NCI-H82 treated with DMSO at 0.1 percent for 48 hours (cell line): ENCODE measurements around the gene PDZD2.
"Not testable (repeated sequence)": the region's sequence is repeated elsewhere in the genome, so short reads cannot be mapped to it uniquely, and the experiment has no call there.

Source experiments
- DNase-seq: peaks from one replicate; lab custom pipeline; 2025; ENCODE audit not compliant: unreplicated experiment; lab: John Stamatoyannopoulos, UW

The PDZD2 gene

GRCh38 chr5:31996909-31997308, 358.0 kb downstream of the PDZD2 start:
- DNase-seq = no peak

GRCh38 chr5:31999470-31999869, 360.5 kb downstream of the PDZD2 start:
- no peak for DNase-seq

DNA sequence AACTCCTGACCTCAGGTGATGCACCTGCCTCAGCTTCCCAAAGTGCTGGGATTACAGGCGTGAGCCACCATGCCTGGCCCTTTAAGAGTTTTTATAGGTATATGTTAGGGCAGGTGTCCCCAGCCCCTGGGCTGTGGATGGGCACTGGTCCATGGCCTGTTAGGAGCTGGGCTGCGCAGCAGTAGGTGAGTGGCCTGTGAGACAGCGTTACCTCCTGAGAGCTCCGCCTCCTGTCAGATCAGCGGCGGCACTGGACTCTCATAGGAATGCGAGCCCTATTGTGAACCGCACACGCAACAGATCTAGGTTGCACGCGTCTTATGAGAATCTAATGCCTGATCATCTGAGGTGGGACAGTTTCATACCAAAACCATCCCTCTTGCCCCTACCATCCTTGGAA, 361.8 kb downstream of the PDZD2 start:
- DNase-seq = no peak

DNA sequence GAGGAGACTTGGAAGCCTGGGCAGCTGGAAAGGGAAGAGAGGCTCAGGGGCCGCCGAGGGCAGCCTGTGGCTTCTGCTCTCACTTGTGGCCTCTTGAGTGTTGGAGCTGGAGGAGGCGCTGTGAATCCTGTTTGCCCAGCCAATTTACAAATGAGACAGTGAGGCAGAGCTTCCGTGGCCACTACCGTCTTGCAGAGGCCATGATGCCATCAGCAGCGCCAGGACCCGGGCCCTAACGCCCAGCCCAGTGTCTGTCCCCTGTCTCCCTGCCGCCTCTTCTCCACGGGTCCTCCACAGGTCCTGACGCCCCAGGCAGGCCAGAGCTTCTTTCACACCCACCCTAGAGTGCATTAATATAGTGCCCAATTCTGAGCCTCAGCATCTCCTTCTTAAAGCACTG, 362.4 kb downstream of the PDZD2 start:
- no peak for DNase-seq

GRCh38 chr5:32001707-32002106, 362.8 kb downstream of the PDZD2 start:
- DNase-seq = no peak

DNA sequence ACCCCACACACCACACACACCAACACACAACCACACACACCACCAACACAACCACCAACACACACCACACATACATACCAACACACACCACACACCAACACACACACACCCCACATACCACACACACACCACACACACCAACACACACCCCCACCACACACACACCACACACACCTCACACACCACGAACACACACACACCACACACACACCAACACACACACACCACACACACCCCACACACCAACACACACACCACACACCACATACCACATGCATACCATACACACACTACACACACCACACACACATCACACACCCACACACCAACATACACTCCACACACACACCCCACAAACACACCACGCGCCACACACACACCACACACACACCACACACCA, 363.8 kb downstream of the PDZD2 start:
- DNase-seq = no peak

DNA sequence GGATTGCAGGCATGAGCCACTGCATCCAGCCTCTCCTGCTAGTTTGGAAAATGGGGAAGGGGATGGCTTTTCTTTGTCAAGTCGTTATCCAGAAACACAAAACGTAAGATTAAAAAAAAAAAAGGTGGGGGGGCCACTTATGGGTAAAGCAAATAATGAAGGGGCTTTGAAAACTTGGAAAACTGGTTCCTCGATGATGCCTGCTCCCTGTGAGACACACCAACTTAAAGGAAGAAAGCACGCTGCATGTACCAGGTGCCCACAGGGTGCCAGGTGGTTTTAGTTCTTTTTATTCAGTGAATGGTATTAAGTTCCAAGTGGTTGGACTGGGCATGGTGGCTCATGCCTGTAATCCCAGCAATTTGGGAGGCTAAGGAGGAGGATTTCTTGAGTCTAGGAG, 365.1 kb downstream of the PDZD2 start:
- DNase-seq = no peak

GRCh38 chr5:32004404-32004803, 365.5 kb downstream of the PDZD2 start:
- no peak for DNase-seq

GRCh38 chr5:32008746-32009145, 369.8 kb downstream of the PDZD2 start:
- no peak for DNase-seq

DNA sequence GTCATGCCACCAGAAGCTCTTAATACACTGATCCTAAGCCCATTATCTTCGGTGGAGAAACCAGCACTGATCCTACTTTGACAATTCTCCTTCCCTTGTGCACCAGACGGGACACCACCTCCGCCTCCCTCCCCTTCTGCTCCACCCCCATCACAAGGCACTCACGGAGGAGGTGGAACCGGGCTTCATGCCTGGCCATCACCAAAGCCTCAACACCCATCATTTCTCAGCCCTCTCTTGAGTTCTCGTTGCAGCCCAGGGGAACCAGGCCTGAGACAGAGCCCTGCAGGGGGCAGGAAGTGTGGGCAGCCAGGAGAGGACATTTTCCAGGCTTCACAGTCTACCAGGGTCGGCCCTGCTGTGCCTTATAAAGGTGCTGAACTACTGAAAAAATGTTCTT, 374.7 kb downstream of the PDZD2 start:
- peak; percentile 90 for DNase-seq

DNA sequence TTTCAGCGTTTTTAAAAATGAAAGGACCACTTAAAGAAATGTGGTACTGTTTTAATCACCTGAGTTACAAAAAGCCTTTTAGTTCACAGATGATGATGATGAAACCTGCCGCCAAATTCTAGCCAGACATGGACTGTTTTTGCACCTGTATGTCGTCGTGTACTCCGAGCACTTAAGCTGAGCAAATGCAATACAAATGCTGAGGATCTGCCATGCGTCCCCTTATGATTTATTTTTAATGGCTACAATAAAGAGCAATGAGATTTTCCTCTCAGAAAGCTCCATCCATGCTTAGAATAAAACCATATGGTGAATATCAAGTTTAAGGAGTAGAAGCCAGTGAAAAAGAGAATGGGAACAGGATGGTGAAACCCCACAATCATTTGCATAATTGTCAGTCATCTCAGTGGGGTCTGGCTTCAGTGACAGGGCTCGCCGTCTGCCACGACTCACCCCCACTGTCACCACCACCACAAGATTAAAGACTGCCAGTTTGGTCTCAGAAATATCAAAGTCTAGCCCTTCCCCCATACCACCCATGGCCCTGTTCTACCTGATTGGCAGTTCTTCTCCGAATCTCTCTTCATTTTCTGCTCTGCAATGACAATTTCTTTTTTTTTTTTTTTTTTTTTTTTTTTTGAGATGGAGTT, 375.3 kb downstream of the PDZD2 start:
- DNase-seq = no peak

DNA sequence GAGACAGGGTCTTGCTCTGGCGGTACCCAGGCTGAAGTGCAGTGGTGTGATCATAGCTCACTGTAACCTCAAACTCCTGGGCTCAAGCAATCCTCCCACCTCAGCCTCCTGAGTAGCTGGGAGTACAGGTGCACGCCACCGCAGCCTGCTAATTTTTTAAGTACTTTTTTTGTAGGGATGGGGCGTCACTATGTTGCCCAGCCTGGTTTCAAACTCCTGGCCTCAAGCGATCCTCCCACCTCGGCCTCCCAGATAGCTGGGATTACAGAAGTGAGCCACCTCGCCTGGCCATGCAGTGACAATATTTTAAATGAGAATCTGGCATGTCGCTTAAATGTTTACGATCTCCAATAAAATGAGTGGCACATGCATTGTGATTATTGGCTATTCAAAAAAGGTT, 376.3 kb downstream of the PDZD2 start:
- not testable (repeated sequence) for DNase-seq

GRCh38 chr5:32017692-32018367, 378.9 kb downstream of the PDZD2 start:
- DNase-seq = no peak

GRCh38 chr5:32018476-32019436, 379.8 kb downstream of the PDZD2 start:
- no peak for DNase-seq

GRCh38 chr5:32020271-32020670, 381.3 kb downstream of the PDZD2 start:
- no peak for DNase-seq

- no peak for DNase-seq
Measured at GRCh38 chr5:32020946-32021345, 382.0 kb downstream of the PDZD2 start.

- DNase-seq = no peak
Measured at GRCh38 chr5:32021771-32022170, 382.8 kb downstream of the PDZD2 start.

DNA sequence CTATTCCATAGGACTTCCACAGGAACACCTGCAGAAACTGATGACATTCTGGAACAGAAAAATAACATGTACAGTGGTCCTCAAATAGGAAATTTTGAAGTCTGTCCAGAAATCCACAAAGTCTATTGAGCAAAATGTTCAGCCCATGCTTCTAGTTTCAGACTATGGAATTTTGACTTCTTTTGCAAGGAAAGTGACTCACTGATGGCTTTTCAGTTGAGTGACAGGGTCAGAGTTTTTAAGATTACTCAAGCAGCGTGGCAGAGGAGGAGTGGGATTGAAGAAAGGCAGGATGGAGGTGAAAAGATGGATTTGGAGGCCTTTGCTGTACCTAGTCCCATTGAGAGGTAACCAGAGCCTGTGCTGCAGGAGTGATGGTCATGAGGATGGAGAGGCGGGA, 383.7 kb downstream of the PDZD2 start:
- DNase-seq = no peak

GRCh38 chr5:32023816-32024215, 384.9 kb downstream of the PDZD2 start:
- DNase-seq = no peak

DNA sequence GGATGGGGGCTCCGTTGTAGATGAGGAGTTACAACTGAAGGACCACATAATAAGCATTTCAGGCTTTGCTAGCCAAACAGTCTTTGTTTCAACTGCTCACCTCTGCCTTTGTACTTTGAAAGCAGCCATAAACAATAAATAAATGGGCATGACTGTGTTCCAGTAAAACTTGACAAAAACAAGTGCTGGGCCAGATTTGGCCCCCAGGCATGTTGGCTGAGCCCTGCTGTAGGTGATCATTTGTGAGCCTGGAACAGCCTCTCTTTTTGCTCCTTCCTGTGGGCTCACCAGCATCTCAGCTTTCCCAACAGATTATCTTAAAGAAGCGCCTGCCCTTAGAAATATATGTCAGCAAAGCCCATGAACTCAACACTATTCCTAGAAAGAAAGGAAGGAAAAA, 385.8 kb downstream of the PDZD2 start:
- DNase-seq = no peak

GRCh38 chr5:32027093-32027716, 388.3 kb downstream of the PDZD2 start:
- DNase-seq = no peak
